ENCODE measurements around the gene CAPN9. TPM values are rescaled to one million over a fixed set of nuclear protein-coding genes. Genes with fewer than 3 reads are reported as not detected.

The CAPN9 gene
- total RNA-seq: 0.13 TPM in 1 of 2 replicates, not detected in the other

DNA sequence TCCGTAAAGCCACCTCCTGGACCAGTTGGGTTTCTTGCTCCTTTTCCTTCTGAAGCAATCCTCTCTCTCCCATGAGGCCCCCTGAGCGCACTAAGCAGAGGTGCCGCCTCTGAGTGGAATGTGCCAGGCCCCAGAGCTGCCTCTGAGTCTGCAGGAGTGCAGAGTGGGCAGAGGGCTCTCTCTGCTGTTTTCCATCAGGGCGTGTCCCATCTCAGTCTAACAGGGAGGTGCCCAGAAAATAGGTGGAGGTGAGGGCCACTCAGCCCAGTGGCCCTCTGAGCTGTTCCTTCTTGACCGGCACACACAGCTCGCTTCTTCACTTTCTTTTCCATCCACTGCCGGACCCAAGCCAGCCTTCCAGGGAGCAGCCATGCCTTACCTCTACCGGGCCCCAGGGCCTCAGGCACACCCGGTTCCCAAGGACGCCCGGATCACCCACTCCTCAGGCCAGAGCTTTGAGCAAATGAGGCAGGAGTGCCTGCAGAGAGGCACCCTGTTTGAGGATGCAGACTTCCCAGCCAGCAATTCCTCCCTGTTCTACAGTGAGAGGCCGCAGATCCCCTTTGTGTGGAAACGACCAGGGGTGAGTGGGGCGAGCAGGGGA, at the start of gene CAPN9:
Gene CAPN9 (plus strand): TSS at position 262 of the 604 bp plus-strand sequence. CDS start 109 bp downstream, at position 371.

GRCh38 chr1:230713915-230714764, 33.0 kb upstream of the CAPN9 start, which contains the start of gene AGT:
Gene AGT, minus strand, starts transcription at chr1:230714122. Its CDS starts 3,299 bp downstream, at chr1:230710823.

Other genes with a start within 250 kb of the CAPN9 start
- gene COG2, start 104.9 kb upstream of the CAPN9 start, total RNA-seq: 15.2 and 17.2 TPM in 2 replicates
- gene AGT, start 33.3 kb upstream of the CAPN9 start, total RNA-seq: 0.16 and 0.89 TPM in 2 replicates
- gene C1orf198, start 121.1 kb downstream of the CAPN9 start, total RNA-seq: 47.4 and 101 TPM in 2 replicates
- 5.6 and 9.9 TPM in 2 replicates for gene TTC13, start 231.5 kb downstream of the CAPN9 start, total RNA-seq
- gene ARV1, start 231.7 kb downstream of the CAPN9 start, total RNA-seq: 12.4 and 14.2 TPM in 2 replicates